Measurements from ENCODE around the gene BPGM.

BPGM gene

DNA sequence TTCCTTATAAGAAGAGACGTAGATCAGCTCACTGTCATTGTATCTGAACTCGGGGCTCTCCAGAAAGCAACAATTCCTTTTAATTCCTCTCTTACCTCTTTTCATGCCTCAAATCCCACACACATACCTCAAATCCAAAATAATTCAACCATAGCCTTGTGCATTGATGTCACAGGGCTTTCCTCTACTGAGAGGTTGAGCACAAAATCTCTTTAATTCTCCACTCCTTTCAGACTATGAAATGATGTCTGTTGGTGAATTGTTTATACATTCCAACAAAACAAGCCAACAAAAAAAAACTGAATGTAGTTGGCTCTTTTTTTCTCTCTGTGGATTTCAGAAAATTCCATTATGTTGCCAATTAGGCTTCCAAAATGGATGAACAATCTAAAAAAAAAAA, 53.2 kb downstream of the BPGM start:
- no peak overlapping the region for H3K4me3 ChIP-seq (ENCODE audit: low read depth, low read length)
- no peak for DNase-seq (ENCODE audit: low read depth)
- TF ChIP-seq, protein P1, sequence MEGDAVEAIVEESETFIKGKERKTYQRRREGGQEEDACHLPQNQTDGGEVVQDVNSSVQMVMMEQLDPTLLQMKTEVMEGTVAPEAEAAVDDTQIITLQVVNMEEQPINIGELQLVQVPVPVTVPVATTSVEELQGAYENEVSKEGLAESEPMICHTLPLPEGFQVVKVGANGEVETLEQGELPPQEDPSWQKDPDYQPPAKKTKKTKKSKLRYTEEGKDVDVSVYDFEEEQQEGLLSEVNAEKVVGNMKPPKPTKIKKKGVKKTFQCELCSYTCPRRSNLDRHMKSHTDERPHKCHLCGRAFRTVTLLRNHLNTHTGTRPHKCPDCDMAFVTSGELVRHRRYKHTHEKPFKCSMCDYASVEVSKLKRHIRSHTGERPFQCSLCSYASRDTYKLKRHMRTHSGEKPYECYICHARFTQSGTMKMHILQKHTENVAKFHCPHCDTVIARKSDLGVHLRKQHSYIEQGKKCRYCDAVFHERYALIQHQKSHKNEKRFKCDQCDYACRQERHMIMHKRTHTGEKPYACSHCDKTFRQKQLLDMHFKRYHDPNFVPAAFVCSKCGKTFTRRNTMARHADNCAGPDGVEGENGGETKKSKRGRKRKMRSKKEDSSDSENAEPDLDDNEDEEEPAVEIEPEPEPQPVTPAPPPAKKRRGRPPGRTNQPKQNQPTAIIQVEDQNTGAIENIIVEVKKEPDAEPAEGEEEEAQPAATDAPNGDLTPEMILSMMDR (IDR thresholded peaks at IDR 0.05; ENCODE audit: control insufficient read depth, extremely low read depth, insufficient read depth) = no peak

GRCh38 chr7:134701272-134701671, 54.6 kb downstream of the BPGM start:
- no peak overlapping the region for H3K4me3 ChIP-seq (ENCODE audit: low read depth, low read length)
- TF ChIP-seq, protein P1 (IDR thresholded peaks at IDR 0.05; ENCODE audit: control insufficient read depth, extremely low read depth, insufficient read depth) = no peak
- no peak for DNase-seq (ENCODE audit: low read depth)

- no peak overlapping the region for H3K4me3 ChIP-seq (ENCODE audit: low read depth, low read length)
- DNase-seq (ENCODE audit: low read depth) = no peak
- TF ChIP-seq, protein P1 (IDR thresholded peaks at IDR 0.05; ENCODE audit: control insufficient read depth, extremely low read depth, insufficient read depth) = no peak
Observed at GRCh38 chr7:134702366-134703240, 56.0 kb downstream of the BPGM start.

GRCh38 chr7:134703241-134703594, 56.6 kb downstream of the BPGM start:
- no peak for DNase-seq (ENCODE audit: low read depth)
- no peak overlapping the region for H3K4me3 ChIP-seq (ENCODE audit: low read depth, low read length)
- TF ChIP-seq, protein P1 (IDR thresholded peaks at IDR 0.05; ENCODE audit: control insufficient read depth, extremely low read depth, insufficient read depth) = no peak

DNA sequence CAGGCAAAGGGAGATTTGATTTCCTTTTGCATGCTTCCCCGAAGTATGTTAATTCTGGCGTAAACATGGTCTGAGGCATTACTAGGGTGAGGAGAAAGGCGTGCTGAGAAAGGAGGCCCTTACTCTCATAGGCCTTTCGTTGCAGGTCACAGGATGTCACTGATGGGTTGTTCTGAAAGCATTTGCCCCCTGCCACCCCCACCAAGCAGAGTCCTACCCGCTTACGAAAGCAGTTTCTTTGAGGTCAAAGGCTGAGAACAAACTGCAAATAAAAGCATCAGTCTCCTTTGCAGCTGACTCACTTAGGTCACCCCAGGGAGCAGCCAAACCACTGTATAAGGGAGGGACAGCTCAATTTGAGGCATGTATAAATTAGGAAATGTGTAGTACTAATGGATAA, 57.1 kb downstream of the BPGM start:
- no peak overlapping the region for H3K4me3 ChIP-seq (ENCODE audit: low read depth, low read length)
- TF ChIP-seq, protein P1 (IDR thresholded peaks at IDR 0.05; ENCODE audit: control insufficient read depth, extremely low read depth, insufficient read depth) = no peak
- no peak for DNase-seq (ENCODE audit: low read depth)

DNA sequence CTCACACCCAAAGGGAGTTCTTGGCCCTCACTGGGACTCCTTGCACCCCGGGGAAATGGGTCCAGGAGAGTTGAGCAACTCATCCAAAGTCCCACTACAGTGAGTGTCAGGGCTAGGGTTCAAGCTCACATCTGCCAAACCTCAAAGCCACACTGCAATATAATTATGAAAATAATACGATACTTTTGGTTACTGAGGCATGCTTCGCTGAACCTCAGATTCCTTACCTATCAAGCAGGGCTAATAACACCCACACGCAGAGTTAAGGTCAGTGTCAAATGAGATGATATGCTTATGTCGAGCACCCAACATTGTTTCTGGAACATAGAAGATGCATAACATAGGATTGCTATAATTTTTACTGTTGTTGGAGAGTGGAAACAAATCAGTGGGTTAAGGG, 58.2 kb downstream of the BPGM start:
- DNase-seq (ENCODE audit: low read depth) = no peak

More for the DNA sequence above, 58.2 kb downstream of the BPGM start:
- H3K4me3 ChIP-seq (ENCODE audit: low read depth, low read length) = no peak overlapping the region
- TF ChIP-seq, protein P1 (IDR thresholded peaks at IDR 0.05; ENCODE audit: control insufficient read depth, extremely low read depth, insufficient read depth) = no peak
